Karpas-422 (cell line): ENCODE data around the gene CEP192. TPM values are rescaled to one million over a fixed set of nuclear protein-coding genes. Genes with fewer than 3 reads are reported as not detected.
A peak's percentile ranks its signal among the peaks of the same experiment; 100 is the strongest.

Experiments
- DNase-seq: peaks from one replicate; pipeline ENCODE4 v3.0.0-alpha.2; 2015
- H2AFZ ChIP-seq: fragments of 200-600 bp; sonication (generic); 2 replicates; pipeline ENCODE4 v1.6.1; 2014; ENCODE audit warnings: antibody characterized with exemption, low read length, mixed read lengths
- H3K27ac ChIP-seq: fragments of 200-600 bp; sonication (generic); 2 replicates; pipeline ENCODE4 v1.5.1; 2014; ENCODE audit warnings: mild to moderate bottlenecking, low read length, moderate library complexity
- H3K27me3 ChIP-seq: fragments of 200-600 bp; sonication (generic); 2 replicates; pipeline ENCODE4 v1.6.1; 2014; ENCODE audit warnings: low read length, mixed read lengths
- H3K36me3 ChIP-seq: fragments of 200-600 bp; sonication (generic); 2 replicates; pipeline ENCODE4 v1.6.1; 2014; ENCODE audit warnings: low read length, mixed read lengths; ENCODE audit not compliant: insufficient read depth
- H3K4me1 ChIP-seq: fragments of 200-600 bp; sonication (generic); 2 replicates; pipeline ENCODE4 v1.6.1; 2014; ENCODE audit warnings: mild to moderate bottlenecking, low read length, mixed read lengths
- H3K4me2 ChIP-seq: fragments of 200-600 bp; sonication (generic); 2 replicates; pipeline ENCODE4 v1.6.1; 2014; ENCODE audit warnings: low read length, low read depth, mild to moderate bottlenecking; ENCODE audit not compliant: poor library complexity, severe bottlenecking
- H3K4me3 ChIP-seq: fragments of 200-600 bp; sonication (generic); 2 replicates; pipeline ENCODE4 v1.5.1; 2014; ENCODE audit warnings: mild to moderate bottlenecking, antibody characterized with exemption, low read length, mixed read lengths
- H3K79me2 ChIP-seq: fragments of 200-600 bp; sonication (generic); 2 replicates; pipeline ENCODE4 v1.6.1; 2014; ENCODE audit warnings: mild to moderate bottlenecking, low read length, mixed read lengths
- H3K9ac ChIP-seq: fragments of 200-600 bp; sonication (generic); 2 replicates; pipeline ENCODE4 v1.6.0; 2014; ENCODE audit warnings: low read length
- H3K9me2 ChIP-seq: fragments of 200-600 bp; sonication (generic), shearing (Covaris generic); replicated peaks from 2 replicates; pipeline ENCODE4 v1.6.0; 2014; ENCODE audit warnings: mild to moderate bottlenecking, low read length, moderate library complexity; ENCODE audit not compliant: insufficient read depth
- H3K9me3 ChIP-seq: fragments of 300-700, 200-600 bp; sonication (generic); 2 replicates; pipeline ENCODE4 v1.6.1; 2014; ENCODE audit warnings: low read length, mixed read lengths
- H4K20me1 ChIP-seq: fragments of 200-600 bp; sonication (generic); 2 replicates; pipeline ENCODE4 v1.6.1; 2014; ENCODE audit warnings: mild to moderate bottlenecking, antibody characterized with exemption, low read length, low read depth; ENCODE audit not compliant: insufficient read depth
- total RNA-seq: library from RNA; depleted of rRNA; stranded (reverse); fragments of >200 nt; shearing (Covaris generic); gene quantifications from 2 replicates; pipeline ENCODE4 v1.2.3, GENCODE V29; 2014; ENCODE audit warnings: low replicate concordance

CEP192 gene
- total RNA-seq, 1 experiment from 2014 or later, result 37.9 TPM

DNA sequence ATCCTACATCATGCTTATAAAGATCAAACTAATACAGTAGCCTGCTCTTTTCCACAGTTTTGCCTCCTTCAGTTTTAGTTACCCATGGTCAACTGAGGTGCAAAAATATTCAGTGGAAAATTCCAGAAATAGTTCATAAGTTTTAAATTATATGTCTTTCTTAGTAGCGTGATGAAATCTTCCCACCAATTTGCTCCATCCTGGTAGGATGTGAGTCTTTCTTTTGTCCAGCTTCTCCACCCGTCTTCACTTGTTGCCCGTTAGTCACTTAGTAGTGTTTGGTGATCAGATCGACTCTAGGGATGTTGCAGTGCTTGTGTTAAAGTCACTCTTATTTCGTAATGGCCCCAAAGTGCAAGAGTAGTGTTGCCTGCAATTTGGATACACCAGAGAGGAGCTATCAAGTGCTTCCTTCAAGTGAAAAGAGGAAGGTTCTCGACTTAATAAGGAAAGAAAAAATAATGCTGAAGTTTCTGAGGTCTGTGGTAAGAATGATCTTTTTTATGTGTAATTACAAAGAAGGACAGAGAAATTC, 57.0 kb downstream of the CEP192 start:
- Histone ChIP-seq H3K36me3 (peaks cover 85% of the 10 kb centered on the region), H3K9me2 (no peaks in the 10 kb centered on the region), H3K27me3 (no peaks in the 10 kb centered on the region), H3K79me2 (peaks cover 84% of the 10 kb centered on the region), H3K9ac (no peak overlapping the region), H2AFZ (no peak overlapping the region), H3K9me3 (no peaks in the 10 kb centered on the region), H3K4me2 (no peak overlapping the region), H3K4me1 (peaks cover 13% of the 10 kb centered on the region), H4K20me1 (no peaks in the 10 kb centered on the region), H3K4me3 (no peak overlapping the region), H3K27ac (no peak overlapping the region)
- no peak for DNase-seq

GRCh38 chr18:13051159-13051558, 60.0 kb downstream of the CEP192 start:
- Histone ChIP-seq H3K36me3 (peaks cover 72% of the 10 kb centered on the region), H4K20me1 (no peaks in the 10 kb centered on the region)
- DNase-seq, result no peak

DNA sequence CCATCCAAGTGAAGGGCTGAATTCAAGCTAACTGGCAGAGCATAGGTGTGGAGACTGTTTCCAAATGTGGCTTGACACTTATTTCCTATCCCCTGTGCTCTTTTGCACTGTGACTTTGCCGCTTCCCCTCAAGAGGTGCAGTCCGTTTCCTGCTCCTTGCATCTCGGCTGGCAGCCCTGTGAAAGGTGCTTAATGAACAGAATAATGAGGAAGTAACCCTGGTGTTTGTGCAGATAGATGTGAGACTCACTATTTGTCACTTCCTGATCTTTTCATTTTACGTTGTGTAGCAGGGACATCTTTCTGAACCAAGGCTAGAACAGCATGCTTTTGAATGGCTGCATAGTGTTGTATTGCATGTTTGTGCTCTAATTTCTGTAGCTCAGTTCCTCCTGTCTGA, 60.8 kb downstream of the CEP192 start:
- H3K27ac ChIP-seq, result peak overlapping the region; percentile 46; the same call in 1 of the 2 replicates
- H3K9me3 ChIP-seq, result no peaks in the 10 kb centered on the region
- no peaks in the 10 kb centered on the region for H3K27me3 ChIP-seq
- H3K36me3 ChIP-seq, result peaks cover 70% of the 10 kb centered on the region
- no peak overlapping the region for H3K4me3 ChIP-seq
- no peak overlapping the region for H2AFZ ChIP-seq
- no peaks in the 10 kb centered on the region for H4K20me1 ChIP-seq
- no peak overlapping the region for H3K4me2 ChIP-seq
- H3K4me1 ChIP-seq, result peaks cover 13% of the 10 kb centered on the region
- DNase-seq, result peak; percentile 70
- H3K9me2 ChIP-seq, result no peaks in the 10 kb centered on the region
- peaks cover 59% of the 10 kb centered on the region for H3K79me2 ChIP-seq
- H3K9ac ChIP-seq, result peak overlapping the region; percentile 30; the same call in 1 of the 2 replicates

More at GRCh38 chr18:13051159-13051558, 60.0 kb downstream of the CEP192 start:
- Histone ChIP-seq H3K27me3 (no peaks in the 10 kb centered on the region), H3K4me2 (no peak overlapping the region), H3K4me3 (no peak overlapping the region), H2AFZ (no peak overlapping the region), H3K9ac (no peak overlapping the region), H3K27ac (no peak overlapping the region), H3K4me1 (peaks cover 13% of the 10 kb centered on the region), H3K9me2 (no peaks in the 10 kb centered on the region), H3K79me2 (peaks cover 61% of the 10 kb centered on the region), H3K9me3 (no peaks in the 10 kb centered on the region)

DNA sequence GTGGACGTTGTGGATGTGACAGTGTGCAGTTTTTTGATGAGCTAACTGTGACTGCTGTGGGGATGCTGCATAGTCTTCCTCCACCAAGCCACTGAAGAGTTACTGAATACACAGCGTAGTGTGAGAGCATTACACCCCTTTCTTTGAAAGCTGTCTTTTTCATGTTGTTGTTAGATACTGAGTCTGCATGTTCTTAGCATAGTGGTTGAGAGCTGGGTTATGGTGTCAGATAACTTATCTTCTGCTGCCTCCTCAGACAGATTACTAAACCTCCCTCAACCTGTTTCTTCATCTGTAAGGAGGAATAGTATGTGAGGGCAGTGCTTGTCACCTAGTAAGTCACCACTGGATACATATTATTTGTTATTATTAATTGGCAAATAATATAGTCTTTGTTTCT, 63.2 kb downstream of the CEP192 start:
- Histone ChIP-seq H3K27ac (no peak overlapping the region), H4K20me1 (no peaks in the 10 kb centered on the region), H3K9me3 (no peaks in the 10 kb centered on the region), H3K79me2 (peaks cover 56% of the 10 kb centered on the region), H3K4me1 (peaks cover 13% of the 10 kb centered on the region), H3K4me2 (no peak overlapping the region), H3K4me3 (no peak overlapping the region), H3K36me3 (peaks cover 60% of the 10 kb centered on the region), H3K9ac (no peak overlapping the region), H3K27me3 (no peaks in the 10 kb centered on the region), H2AFZ (no peak overlapping the region), H3K9me2 (no peaks in the 10 kb centered on the region)
- DNase-seq, result no peak

- Histone ChIP-seq H3K79me2 (peaks cover 78% of the 10 kb centered on the region), H3K27ac (no peak overlapping the region), H3K9me2 (no peaks in the 10 kb centered on the region), H3K4me1 (no peaks in the 10 kb centered on the region; the same call in 1 of the 2 replicates), H2AFZ (no peak overlapping the region), H3K4me2 (no peak overlapping the region), H3K4me3 (no peak overlapping the region), H4K20me1 (no peaks in the 10 kb centered on the region), H3K36me3 (peaks cover 48% of the 10 kb centered on the region), H3K9me3 (no peaks in the 10 kb centered on the region), H3K27me3 (no peaks in the 10 kb centered on the region), H3K9ac (no peak overlapping the region)
- no peak for DNase-seq
Measured at GRCh38 chr18:13061630-13062189, 70.5 kb downstream of the CEP192 start.

GRCh38 chr18:13067124-13067523, 76.0 kb downstream of the CEP192 start:
- no peaks in the 10 kb centered on the region; the same call in 1 of the 2 replicates for H3K4me1 ChIP-seq
- peaks cover 61% of the 10 kb centered on the region for H3K36me3 ChIP-seq
- no peak overlapping the region for H3K4me2 ChIP-seq
- peaks cover 48% of the 10 kb centered on the region for H3K79me2 ChIP-seq
- no peak overlapping the region for H2AFZ ChIP-seq
- no peaks in the 10 kb centered on the region for H3K9me2 ChIP-seq
- no peak overlapping the region for H3K9ac ChIP-seq
- no peaks in the 10 kb centered on the region for H3K27me3 ChIP-seq
- DNase-seq, result no peak
- no peaks in the 10 kb centered on the region for H3K9me3 ChIP-seq
- H4K20me1 ChIP-seq, result no peaks in the 10 kb centered on the region
- no peak overlapping the region for H3K27ac ChIP-seq
- no peak overlapping the region for H3K4me3 ChIP-seq

DNA sequence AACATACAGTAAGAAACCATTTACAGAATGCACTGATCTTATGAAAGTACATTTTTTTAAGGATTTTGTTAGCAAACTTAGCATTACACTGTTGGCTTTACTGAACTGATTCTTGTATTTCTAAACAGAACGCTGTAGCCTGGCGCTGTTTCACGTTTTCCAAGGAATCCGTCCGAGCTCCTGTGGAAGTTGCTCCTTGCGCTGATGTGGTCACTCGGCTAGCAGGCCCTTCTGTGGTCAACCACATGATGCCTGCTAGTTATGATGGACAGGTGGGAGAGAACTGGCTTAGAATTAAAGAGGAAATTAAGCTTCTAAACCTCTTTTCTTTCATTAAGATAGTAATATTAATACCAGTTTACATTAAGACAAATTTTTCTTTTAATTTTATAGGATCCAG, 76.8 kb downstream of the CEP192 start:
- H3K9me2 ChIP-seq, result no peaks in the 10 kb centered on the region
- H3K4me2 ChIP-seq, result no peak overlapping the region
- H3K9ac ChIP-seq, result no peak overlapping the region
- no peak overlapping the region for H2AFZ ChIP-seq
- no peaks in the 10 kb centered on the region for H3K9me3 ChIP-seq
- H3K4me1 ChIP-seq, result no peaks in the 10 kb centered on the region; the same call in 1 of the 2 replicates
- H4K20me1 ChIP-seq, result no peaks in the 10 kb centered on the region
- no peak for DNase-seq
- no peak overlapping the region for H3K4me3 ChIP-seq
- H3K36me3 ChIP-seq, result peaks cover 64% of the 10 kb centered on the region
- no peak overlapping the region for H3K27ac ChIP-seq
- H3K27me3 ChIP-seq, result no peaks in the 10 kb centered on the region
- peaks cover 42% of the 10 kb centered on the region for H3K79me2 ChIP-seq

DNA sequence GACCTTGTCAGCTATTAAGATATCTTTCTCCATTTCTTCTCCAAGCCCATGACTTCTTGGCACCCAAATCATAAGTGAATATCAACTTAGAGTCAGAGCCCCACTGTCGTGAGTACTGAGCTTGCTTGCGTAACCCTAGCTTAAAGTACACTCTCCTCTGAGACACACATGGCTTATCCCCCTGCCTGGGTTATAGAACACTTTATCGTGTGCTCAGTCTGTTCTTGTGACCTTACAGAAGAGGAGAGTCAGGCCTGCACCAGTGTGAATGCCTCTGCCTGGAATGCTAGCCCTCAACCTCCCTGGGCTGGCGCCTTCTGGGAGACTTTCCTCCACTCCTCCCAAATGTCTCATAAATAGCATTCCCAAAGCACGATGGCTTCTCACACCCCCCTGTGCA, 79.3 kb downstream of the CEP192 start:
- H3K27ac ChIP-seq, result no peak overlapping the region
- no peaks in the 10 kb centered on the region for H3K27me3 ChIP-seq
- H4K20me1 ChIP-seq, result no peaks in the 10 kb centered on the region
- DNase-seq, result no peak
- H2AFZ ChIP-seq, result no peak overlapping the region
- H3K4me1 ChIP-seq, result no peaks in the 10 kb centered on the region; the same call in 1 of the 2 replicates
- peaks cover 79% of the 10 kb centered on the region for H3K36me3 ChIP-seq
- no peaks in the 10 kb centered on the region for H3K9me3 ChIP-seq
- H3K4me3 ChIP-seq, result no peak overlapping the region
- no peak overlapping the region for H3K9ac ChIP-seq
- peaks cover 23% of the 10 kb centered on the region for H3K79me2 ChIP-seq
- no peak overlapping the region for H3K4me2 ChIP-seq
- no peaks in the 10 kb centered on the region for H3K9me2 ChIP-seq
